SK-N-MC (cell line): ENCODE data around the gene GPR157.

Experiments used
- EZH2 ChIP-seq: fragments of 200-600 bp; sonication (generic); IDR thresholded peaks from one replicate; pipeline ENCODE4 v1.6.1; 2017; ENCODE audit warnings: antibody characterized with exemption
- POLR2AphosphoS5 ChIP-seq: IDR thresholded peaks from 2 replicates; pipeline ENCODE4 v1.6.1; 2012; ENCODE audit warnings: mild to moderate bottlenecking, low read depth, low read length, borderline replicate concordance

DNA sequence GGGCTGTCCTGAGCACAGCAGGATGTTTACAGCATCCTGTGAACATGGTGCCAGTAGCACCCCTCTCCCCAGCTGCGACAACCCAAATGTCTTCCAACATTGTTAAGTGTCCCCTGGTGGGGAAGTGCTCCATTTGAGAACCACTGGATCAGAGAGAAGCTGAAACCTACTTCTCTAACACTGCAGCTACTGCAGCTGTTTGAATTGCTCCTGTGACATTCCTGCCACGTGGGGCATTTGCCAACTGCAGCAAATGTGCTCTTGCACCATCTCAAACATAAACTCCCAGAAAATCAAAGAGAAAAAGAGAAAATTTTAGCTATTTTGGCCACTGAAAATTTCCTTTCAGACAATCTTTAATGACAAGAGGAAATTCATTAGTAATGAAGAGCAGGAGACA, 70.4 kb downstream of the GPR157 start:
- no peak for TF ChIP-seq POLR2AphosphoS5
- TF ChIP-seq EZH2, result no peak
